Stimulated activated CD4-positive, alpha-beta T cell treated with anti-CD3 and anti-CD28 coated beads, TNF-alpha, amount 100 ng/mL, for 48 hours (primary cell): ENCODE results near the gene TTC22.

Experiments
- DNase-seq, 3 donors: peaks; one replicate each; pipeline ENCODE4 v3.0.0-alpha.2; 2020; ENCODE audit warnings: low read depth in 3 of 3

TTC22 gene

GRCh38 chr1:54751426-54751825 is 49.7 kb downstream of the TTC22 start:
- no peak for DNase-seq

GRCh38 chr1:54750596-54750995 is 50.5 kb downstream of the TTC22 start:
- DNase-seq: no peak

GRCh38 chr1:54748094-54748835 is 52.9 kb downstream of the TTC22 start:
- no peak for DNase-seq

GRCh38 chr1:54745864-54746263 is 55.3 kb downstream of the TTC22 start:
- DNase-seq: no peak

- no peak for DNase-seq
These were observed 55.8 kb downstream of the TTC22 start for GRCh38 chr1:54745274-54745673.

GRCh38 chr1:54744696-54745095 is 56.4 kb downstream of the TTC22 start:
- no peak for DNase-seq

GRCh38 chr1:54743416-54744226 is 57.5 kb downstream of the TTC22 start:
- no peak for DNase-seq

- no peak for DNase-seq
These were observed 58.8 kb downstream of the TTC22 start for GRCh38 chr1:54742282-54742681.

- no peak for DNase-seq
These were observed 59.6 kb downstream of the TTC22 start for GRCh38 chr1:54741531-54741930.

GRCh38 chr1:54738244-54738643 is 62.9 kb downstream of the TTC22 start:
- no peak for DNase-seq

- DNase-seq: no peak
These were observed 64.4 kb downstream of the TTC22 start for GRCh38 chr1:54736685-54737084.
